Mesenchymal stem cell (in vitro differentiated cells and primary cell): Measurements from ENCODE around the gene RNF223.
A peak's percentile ranks its signal among the peaks of the same experiment; 100 is the strongest.
"Not testable (repeated sequence)": the region's sequence is repeated elsewhere in the genome, so short reads cannot be mapped to it uniquely, and the experiment has no call there.

Experiments used
- DNase-seq: peaks from one replicate; pipeline ENCODE4 v3.0.0-alpha.2; 2013
- H2AFZ ChIP-seq: one replicate; pipeline ENCODE4 v1.6.1; 2013; ENCODE audit warnings: low read depth, mild to moderate bottlenecking, control low read depth, inconsistent platforms, low read length, moderate library complexity
- H2AK5ac ChIP-seq: 2 replicates; pipeline ENCODE4 v1.6.1; 2013; ENCODE audit warnings: low read length, moderate library complexity, mild to moderate bottlenecking, inconsistent platforms; ENCODE audit not compliant: severe bottlenecking
- H2BK120ac ChIP-seq: one replicate; pipeline ENCODE4 v1.6.1; 2013; ENCODE audit warnings: low read depth, mild to moderate bottlenecking, inconsistent platforms, low read length, moderate library complexity
- H2BK12ac ChIP-seq, 2 experiments: one replicate each; pipeline ENCODE4 v1.6.1; 2013; ENCODE audit warnings: inconsistent platforms in 2 of 2, low read length in 2 of 2, mild to moderate bottlenecking in 2 of 2, moderate library complexity in 2 of 2, control low read depth in 1 of 2
- H2BK15ac ChIP-seq: one replicate; pipeline ENCODE4 v1.6.1; 2013; ENCODE audit warnings: mild to moderate bottlenecking, low read depth, inconsistent platforms; ENCODE audit not compliant: poor library complexity, severe bottlenecking
- H2BK5ac ChIP-seq: 2 replicates; pipeline ENCODE4 v1.6.1; 2013; ENCODE audit warnings: low read depth, mild to moderate bottlenecking, low read length, control low read depth, inconsistent platforms; ENCODE audit not compliant: poor library complexity, severe bottlenecking
- H3K14ac ChIP-seq, 2 experiments: one replicate each; pipeline ENCODE4 v1.6.1; 2013; ENCODE audit warnings: inconsistent platforms in 2 of 2, low read length in 2 of 2, control low read depth in 1 of 2, mild to moderate bottlenecking in 1 of 2, moderate library complexity in 1 of 2
- H3K18ac ChIP-seq, 2 experiments: one replicate each; pipeline ENCODE4 v1.6.1; 2013; ENCODE audit warnings: inconsistent platforms in 2 of 2, low read length in 2 of 2, control low read depth in 1 of 2, low read depth in 1 of 2, mild to moderate bottlenecking in 1 of 2
- H3K23ac ChIP-seq, 2 experiments: one replicate each; pipeline ENCODE4 v1.6.1; 2013; ENCODE audit warnings: inconsistent platforms in 2 of 2, low read length in 2 of 2, mild to moderate bottlenecking in 2 of 2, moderate library complexity in 2 of 2, control low read depth in 1 of 2
- H3K27ac ChIP-seq: 2 replicates; pipeline ENCODE4 v1.5.1; 2013; ENCODE audit warnings: mild to moderate bottlenecking, moderate library complexity, low read length, control low read depth, inconsistent platforms; ENCODE audit not compliant: poor library complexity, severe bottlenecking
- H3K27me3 ChIP-seq, 2 experiments: 2 replicates each; pipeline versions ENCODE4 v1.6.1 to v1.7.0; 2013; ENCODE audit warnings: low read length in 2 of 2, mild to moderate bottlenecking in 2 of 2, moderate library complexity in 2 of 2, control low read depth in 1 of 2, inconsistent platforms in 1 of 2; ENCODE audit not compliant: control insufficient read depth in 1 of 2, insufficient read depth in 1 of 2
- H3K36me3 ChIP-seq, 2 experiments: 2 replicates each; pipeline versions ENCODE4 v1.6.1 to v1.7.0; 2013; ENCODE audit warnings: low read length in 2 of 2, control low read depth in 1 of 2, inconsistent platforms in 1 of 2, low read depth in 1 of 2, mild to moderate bottlenecking in 1 of 2; ENCODE audit not compliant: insufficient read depth in 2 of 2, control insufficient read depth in 1 of 2
- H3K4ac ChIP-seq, 2 experiments: one replicate each; pipeline ENCODE4 v1.6.1; 2013; ENCODE audit warnings: inconsistent platforms in 2 of 2, low read length in 2 of 2, mild to moderate bottlenecking in 2 of 2, moderate library complexity in 2 of 2, control low read depth in 1 of 2, low read depth in 1 of 2
- H3K4me1 ChIP-seq: 2 replicates; pipeline ENCODE4 v1.6.1; 2013; ENCODE audit warnings: low read depth, low read length, control low read depth; ENCODE audit not compliant: control insufficient read depth, insufficient read depth
- H3K4me2 ChIP-seq: 2 replicates; pipeline ENCODE4 v1.6.1; 2013; ENCODE audit warnings: low read length, mild to moderate bottlenecking, inconsistent platforms; ENCODE audit not compliant: poor library complexity, severe bottlenecking
- H3K4me3 ChIP-seq, 2 experiments: 2 replicates each; pipeline versions ENCODE4 v1.5.1 to v1.7.0; 2013; ENCODE audit warnings: low read length in 2 of 2, mild to moderate bottlenecking in 2 of 2, control low read depth in 1 of 2, low read depth in 1 of 2; ENCODE audit not compliant: insufficient read depth in 1 of 2
- H3K79me1 ChIP-seq: replicated peaks from 2 replicates; pipeline ENCODE4 v1.6.1; 2013; ENCODE audit warnings: mild to moderate bottlenecking, control low read depth, low read length, inconsistent platforms; ENCODE audit not compliant: poor library complexity, severe bottlenecking
- H3K9ac ChIP-seq: 2 replicates; pipeline ENCODE4 v1.7.0; 2013; ENCODE audit warnings: mild to moderate bottlenecking, low read length, moderate library complexity
- H3K9me3 ChIP-seq: 2 replicates; pipeline ENCODE4 v1.7.0; 2013; ENCODE audit warnings: mild to moderate bottlenecking, low read length; ENCODE audit not compliant: control insufficient read depth
- H4K8ac ChIP-seq: one replicate; pipeline ENCODE4 v1.6.1; 2013; ENCODE audit warnings: inconsistent platforms, mild to moderate bottlenecking, low read length, moderate library complexity
- H4K91ac ChIP-seq: one replicate; pipeline ENCODE4 v1.6.1; 2013; ENCODE audit warnings: mild to moderate bottlenecking, low read length, inconsistent platforms
- WGBS: methylation state at CpG from one replicate; pipeline ENCODE4 v1.1.7; 2013; ENCODE audit warnings: mixed read lengths; 5-methylcytosine and 5-hydroxymethylcytosine counted together

The RNF223 gene

DNA sequence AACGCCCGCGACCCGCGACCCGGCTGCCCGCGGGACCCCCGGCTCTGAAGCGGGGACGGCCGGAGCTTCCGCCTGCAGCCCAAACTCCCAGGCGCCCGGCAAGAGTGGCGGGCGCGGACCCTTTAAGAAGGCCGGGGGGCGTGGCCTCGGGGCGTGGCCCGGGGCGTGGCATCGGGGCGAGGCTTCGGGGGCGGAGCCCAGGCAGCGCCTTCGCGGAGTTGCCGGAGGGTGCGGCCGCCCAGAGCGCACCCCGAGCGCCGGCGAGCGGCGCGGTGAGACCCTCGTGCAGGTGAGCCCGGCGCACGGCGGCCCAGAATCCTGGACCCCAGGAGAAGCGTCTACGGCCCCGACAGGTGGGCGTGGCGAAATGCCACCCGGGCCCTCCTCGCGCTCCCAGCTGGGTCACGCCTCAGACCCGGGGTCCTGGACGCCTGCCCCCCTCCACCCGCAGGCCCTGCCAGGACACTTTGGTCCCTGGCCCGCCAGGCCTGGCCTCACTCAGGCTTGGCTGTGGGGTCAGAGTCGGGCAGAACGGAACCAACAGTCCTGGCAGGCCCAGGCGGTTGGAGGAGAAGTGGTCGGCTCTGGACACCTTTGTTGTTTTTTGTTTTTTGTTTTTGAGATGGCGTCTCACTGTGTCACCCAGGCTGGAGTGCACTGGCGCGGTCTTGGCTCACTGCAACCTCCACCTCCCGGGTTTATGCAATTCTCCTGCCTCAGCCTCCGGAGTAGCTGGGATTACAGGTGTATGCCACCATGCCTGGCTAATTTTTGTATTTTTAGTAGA lies 14.4 kb downstream of the RNF223 start:
- Histone ChIP-seq H3K9ac (no peak overlapping the region), H3K23ac (peak overlapping the region in 1 of 2 experiments; percentile 50), H2AFZ (no peak overlapping the region), H3K14ac (peak overlapping the region in 1 of 2 experiments; percentile 66), H3K9me3 (no peaks in the 10 kb centered on the region), H4K8ac (peak overlapping the region; percentile 67), H3K18ac (peak overlapping the region; percentile 15 to 66), H2BK15ac (peak overlapping the region; percentile 80), H3K79me1 (peaks cover 7% of the 10 kb centered on the region), H4K91ac (no peak overlapping the region), H3K4me2 (peak overlapping the region; percentile 95), H2BK12ac (no peak overlapping the region), H2BK5ac (no peak overlapping the region), H2BK120ac (no peak overlapping the region), H3K36me3 (peaks cover 0 to 24% of the 10 kb centered on the region in 2 experiments), H3K4me3 (peak overlapping the region; percentile 53 to 71), H3K4me1 (peaks cover 61% of the 10 kb centered on the region), H3K4ac (no peak overlapping the region), H3K27me3 (peaks cover 0 to 67% of the 10 kb centered on the region in 2 experiments), H2AK5ac (no peak overlapping the region), H3K27ac (no peak overlapping the region)
- peak; percentile 70 for DNase-seq
- whole genome bisulfite sequencing: 6% methylated on average over 66 of the region's 69 CpGs

DNA sequence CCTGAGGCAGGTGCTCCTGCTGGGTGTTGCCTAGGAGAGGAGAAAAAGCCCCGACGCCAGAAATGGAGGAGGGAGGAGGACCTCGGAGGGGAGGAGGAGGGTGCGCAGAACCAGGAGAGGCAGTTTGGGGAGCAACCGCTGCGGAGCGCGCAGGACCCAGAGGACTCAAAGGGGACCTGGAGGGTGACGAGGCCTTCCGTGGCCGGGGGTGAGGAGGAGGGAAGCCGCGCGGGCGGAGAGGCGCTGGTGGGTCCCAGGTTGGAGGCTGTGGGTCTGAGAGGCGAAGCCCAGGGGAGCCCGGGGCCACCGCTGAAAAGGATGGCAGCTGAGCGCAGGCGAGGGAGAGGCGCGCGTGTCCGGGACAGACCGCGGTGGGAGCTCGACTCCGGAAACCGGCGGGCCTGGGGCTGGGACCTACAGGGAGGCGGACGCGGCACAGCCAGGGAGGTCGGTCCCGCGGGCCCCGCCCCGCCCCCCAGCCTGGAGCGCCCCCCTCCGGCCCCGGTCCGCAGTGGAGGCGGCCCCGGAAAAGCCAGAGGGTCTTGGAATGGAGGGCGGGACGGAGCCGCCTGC lies 15.1 kb downstream of the RNF223 start:
- peak overlapping the region in 1 of 2 experiments; percentile 89 for H3K23ac ChIP-seq
- peak overlapping the region in 1 of 2 experiments; percentile 26 for H3K14ac ChIP-seq
- peak overlapping the region in 1 of 2 experiments; percentile 66 for H3K18ac ChIP-seq
- H3K4ac ChIP-seq: no peak overlapping the region
- H2BK15ac ChIP-seq: peak overlapping the region; percentile 80
- WGBS: 2% methylated on average over 36 of the region's 48 CpGs
- H4K8ac ChIP-seq: peak overlapping the region; percentile 67
- H2BK5ac ChIP-seq: no peak overlapping the region
- no peak overlapping the region for H3K27ac ChIP-seq
- peak; percentile 37 for DNase-seq
- H3K4me1 ChIP-seq: peaks cover 61% of the 10 kb centered on the region
- H3K27me3 ChIP-seq: peaks cover 0 to 62% of the 10 kb centered on the region in 2 experiments
- H2BK12ac ChIP-seq: peak overlapping the region in 1 of 2 experiments; percentile 69
- peak overlapping the region; percentile 6 for H4K91ac ChIP-seq
- peak overlapping the region in 1 of 2 experiments; percentile 71 for H3K4me3 ChIP-seq
- peaks cover 0 to 31% of the 10 kb centered on the region in 2 experiments for H3K36me3 ChIP-seq
- H3K79me1 ChIP-seq: peaks cover 7% of the 10 kb centered on the region
- H2AK5ac ChIP-seq: no peak overlapping the region
- H2BK120ac ChIP-seq: no peak overlapping the region
- H3K9me3 ChIP-seq: no peaks in the 10 kb centered on the region
- H3K4me2 ChIP-seq: peak overlapping the region; percentile 95
- H3K9ac ChIP-seq: no peak overlapping the region
- peak overlapping the region; percentile 37 for H2AFZ ChIP-seq

DNA sequence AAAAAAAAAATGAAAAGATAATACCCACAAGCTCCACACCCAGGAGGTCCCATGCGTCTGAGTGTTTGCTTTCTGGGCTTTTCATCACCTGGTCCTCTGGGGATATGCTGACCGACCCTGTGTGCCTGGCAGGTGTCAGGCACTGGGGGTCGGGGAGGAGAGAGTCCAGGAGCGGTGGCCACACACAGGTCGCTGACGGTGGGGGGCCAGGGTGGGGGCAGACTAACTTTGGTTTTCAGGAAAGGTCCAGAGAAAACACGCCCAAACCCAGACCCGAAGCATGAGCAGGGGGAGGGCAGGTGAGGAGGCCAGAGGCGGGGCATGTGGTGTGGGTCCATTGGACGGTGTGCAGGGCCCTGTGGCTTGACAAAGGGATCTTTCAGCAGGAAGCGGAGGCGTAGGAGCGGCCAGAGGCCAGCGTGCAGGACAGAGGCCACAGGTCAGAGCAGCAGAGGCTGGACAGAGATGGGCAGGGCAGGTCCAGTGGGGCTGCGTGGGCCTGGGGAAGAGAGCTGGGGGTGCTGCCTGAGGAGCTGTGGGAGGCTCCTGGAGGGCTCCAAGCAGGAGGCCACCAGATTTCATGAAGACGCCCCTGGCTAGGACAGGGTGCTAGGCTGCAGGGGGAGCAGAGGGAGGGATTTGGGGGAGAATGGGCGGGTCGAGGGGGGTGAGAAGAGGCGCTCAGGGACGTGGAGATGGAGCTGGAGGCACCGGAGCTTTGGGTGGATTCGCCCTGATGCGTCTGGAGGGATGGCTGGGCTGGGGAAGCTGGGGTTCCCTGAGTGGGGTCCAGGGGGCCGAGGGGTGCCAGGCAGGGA lies 15.8 kb downstream of the RNF223 start:
- Histone ChIP-seq H2BK15ac (no peak overlapping the region), H3K27ac (no peak overlapping the region), H2BK5ac (no peak overlapping the region), H3K36me3 (peaks cover 0 to 38% of the 10 kb centered on the region in 2 experiments), H4K91ac (no peak overlapping the region), H3K4me1 (peaks cover 60% of the 10 kb centered on the region), H3K18ac (no peak overlapping the region), H3K9me3 (no peaks in the 10 kb centered on the region), H2AK5ac (no peak overlapping the region), H3K4ac (no peak overlapping the region), H2BK120ac (no peak overlapping the region), H3K4me2 (peak overlapping the region; percentile 95), H3K14ac (no peak overlapping the region), H3K23ac (no peak overlapping the region), H3K79me1 (peaks cover 7% of the 10 kb centered on the region), H3K4me3 (peak overlapping the region in 1 of 2 experiments; percentile 71), H2AFZ (no peak overlapping the region), H3K9ac (no peak overlapping the region), H2BK12ac (no peak overlapping the region), H4K8ac (no peak overlapping the region), H3K27me3 (peaks cover 0 to 55% of the 10 kb centered on the region in 2 experiments)
- WGBS: 54% methylated on average over 24 of the region's 24 CpGs
- DNase-seq: no peak

DNA sequence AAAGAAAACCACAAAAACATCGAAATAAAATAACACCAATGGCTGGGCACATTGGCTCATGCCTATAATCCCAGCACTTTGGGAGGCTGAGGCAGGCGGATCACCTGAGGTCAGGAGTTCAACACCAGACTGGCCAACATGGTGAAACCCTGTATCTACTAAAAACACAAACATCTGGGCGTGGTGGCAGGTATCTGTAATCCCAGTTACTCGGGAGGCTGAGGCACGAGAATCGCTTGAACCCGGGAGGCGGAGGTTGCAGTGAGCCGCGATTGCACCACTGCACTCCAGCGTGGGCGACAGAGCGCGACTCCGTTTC lies 16.4 kb downstream of the RNF223 start:
- not testable (repeated sequence) for H3K4me3 ChIP-seq, H3K14ac ChIP-seq, H2BK5ac ChIP-seq, H2AFZ ChIP-seq, H3K18ac ChIP-seq, DNase-seq, H3K79me1 ChIP-seq, H2AK5ac ChIP-seq, H4K91ac ChIP-seq, H4K8ac ChIP-seq, H3K27ac ChIP-seq, H2BK12ac ChIP-seq, H3K9ac ChIP-seq, H3K9me3 ChIP-seq, H3K4ac ChIP-seq, H3K23ac ChIP-seq, H2BK15ac ChIP-seq, H3K4me2 ChIP-seq, H2BK120ac ChIP-seq
- Histone ChIP-seq H3K27me3 (peaks cover 0 to 49% of the 10 kb centered on the region in 2 experiments), H3K36me3 (peaks cover 0 to 44% of the 10 kb centered on the region in 2 experiments), H3K4me1 (peaks cover 54% of the 10 kb centered on the region)
- 90% methylated on average over 15 of the region's 15 CpGs for WGBS
